Measurements from ENCODE around the gene SPTLC1.

GRCh38 chr9:92058026-92058425, 57.2 kb downstream of the SPTLC1 start:
- TF ChIP-seq CTCF (IDR thresholded peaks at IDR 0.05), result no peak
- no peak for TF ChIP-seq RFX5 (IDR thresholded peaks at IDR 0.05)
- TF ChIP-seq RARB (CRISPR knock-in tag; IDR thresholded peaks at IDR 0.05), result no peak
- TF ChIP-seq KDM5A (IDR thresholded peaks at IDR 0.05), result no peak
- TF ChIP-seq POLR2A (IDR thresholded peaks at IDR 0.05; ENCODE audit: low read length), result no peak
